Activated naive CD4-positive, alpha-beta T cell treated with anti-CD3 and anti-CD28 coated beads, Interleukin-2, amount 50 U/mL, for 72 hours (primary cell): ENCODE data around the gene MXD3. TPM values are rescaled to one million over a fixed set of nuclear protein-coding genes. Genes with fewer than 3 reads are reported as not detected.

Experiments
- ATAC-seq, 2 donors: fragments of 150-1000 bp; cut with Tn5 transposase; 2 replicates each; pipeline ENCODE4 v1.10.0; 2021; ENCODE audit warnings: mild to moderate bottlenecking in 2 of 2, moderate library complexity in 2 of 2
- DNase-seq, 2 donors: peaks; one replicate each; pipeline ENCODE4 v3.0.0; 2021 to 2022; ENCODE audit warnings: low spot score in 2 of 2
- H3K27ac Mint-ChIP-seq, 2 donors: one replicate each; pipeline ENCODE4 v1.8.0; 2022; ENCODE audit warnings: mild to moderate bottlenecking in 2 of 2, mixed read lengths in 2 of 2
- H3K36me3 Mint-ChIP-seq, 2 donors: one replicate each; pipeline ENCODE4 v1.8.0; 2022; ENCODE audit warnings: mixed read lengths in 2 of 2
- H3K9me3 Mint-ChIP-seq, 2 donors: one replicate each; pipeline ENCODE4 v1.8.0; 2022; ENCODE audit warnings: mixed read lengths in 2 of 2
- total RNA-seq, 2 donors: library from RNA; stranded (reverse); gene quantifications; one replicate each; pipeline ENCODE4 v1.2.3, GENCODE V29; 2022

MXD3 gene
- total RNA-seq, 2 donors from 2014 or later = 31.4 to 73.9 TPM

DNA sequence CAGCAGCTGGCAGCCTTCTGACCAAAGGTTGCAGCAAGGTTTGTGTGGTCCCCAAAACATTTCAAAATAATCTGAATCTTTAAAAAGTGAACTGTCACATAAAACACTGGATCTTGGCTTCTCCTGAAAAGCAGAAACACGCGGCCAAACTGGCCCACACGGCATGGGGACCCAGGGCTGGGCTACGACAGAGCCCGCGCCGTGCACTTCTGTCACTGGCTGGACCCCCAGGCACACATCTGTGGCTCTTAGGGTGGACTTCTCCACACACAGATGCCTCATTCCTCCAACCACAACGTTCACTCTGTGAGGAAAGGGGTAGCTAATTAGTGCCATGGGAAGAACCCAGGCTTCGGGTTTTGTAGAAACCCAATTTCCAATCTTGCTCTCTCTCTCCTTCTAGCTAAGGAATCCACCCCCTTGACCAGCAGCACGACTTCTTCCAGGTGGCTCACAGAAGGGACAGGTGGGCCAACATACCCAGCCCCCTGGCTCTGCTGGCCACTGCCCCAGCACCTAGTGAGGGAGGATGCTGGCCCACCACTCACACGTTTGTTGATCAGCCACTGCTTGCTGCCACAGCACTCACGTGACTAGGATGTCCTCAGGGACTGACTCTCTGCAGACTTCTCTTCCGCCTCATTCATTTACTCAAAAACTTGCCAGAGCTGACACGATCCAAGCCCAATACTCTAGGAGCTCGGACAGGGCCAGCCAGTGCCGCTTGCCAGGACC is 21.9 kb upstream of the MXD3 start:
- ATAC-seq (no peak), DNase-seq (no peak)
- peak overlapping the region; percentile 23 to 44 for H3K27ac Mint-ChIP-seq
- peaks cover 10 to 11% of the 10 kb centered on the region in 2 donors for H3K36me3 Mint-ChIP-seq
- no peaks in the 10 kb centered on the region for H3K9me3 Mint-ChIP-seq

DNA sequence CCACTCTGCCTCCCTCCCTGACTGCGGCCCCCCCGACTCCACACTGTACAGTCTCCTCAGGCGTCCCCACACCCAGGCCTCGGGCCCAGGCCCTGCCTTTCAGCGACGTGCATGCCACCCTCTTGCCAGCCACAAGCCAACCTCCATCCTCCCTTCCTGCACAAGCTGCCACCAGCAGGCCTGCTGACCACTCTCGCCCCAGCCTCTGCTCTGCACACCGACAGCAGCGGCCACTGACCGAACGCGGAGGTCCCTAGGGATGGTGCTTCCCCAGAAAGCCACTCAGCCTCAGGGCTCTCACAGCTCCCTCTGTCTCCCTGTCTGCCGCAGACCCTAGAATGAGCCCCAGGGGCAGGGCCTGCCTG is 21.2 kb upstream of the MXD3 start:
- no peak for DNase-seq
- peaks cover 10 to 11% of the 10 kb centered on the region in 2 donors for H3K36me3 Mint-ChIP-seq

DNA sequence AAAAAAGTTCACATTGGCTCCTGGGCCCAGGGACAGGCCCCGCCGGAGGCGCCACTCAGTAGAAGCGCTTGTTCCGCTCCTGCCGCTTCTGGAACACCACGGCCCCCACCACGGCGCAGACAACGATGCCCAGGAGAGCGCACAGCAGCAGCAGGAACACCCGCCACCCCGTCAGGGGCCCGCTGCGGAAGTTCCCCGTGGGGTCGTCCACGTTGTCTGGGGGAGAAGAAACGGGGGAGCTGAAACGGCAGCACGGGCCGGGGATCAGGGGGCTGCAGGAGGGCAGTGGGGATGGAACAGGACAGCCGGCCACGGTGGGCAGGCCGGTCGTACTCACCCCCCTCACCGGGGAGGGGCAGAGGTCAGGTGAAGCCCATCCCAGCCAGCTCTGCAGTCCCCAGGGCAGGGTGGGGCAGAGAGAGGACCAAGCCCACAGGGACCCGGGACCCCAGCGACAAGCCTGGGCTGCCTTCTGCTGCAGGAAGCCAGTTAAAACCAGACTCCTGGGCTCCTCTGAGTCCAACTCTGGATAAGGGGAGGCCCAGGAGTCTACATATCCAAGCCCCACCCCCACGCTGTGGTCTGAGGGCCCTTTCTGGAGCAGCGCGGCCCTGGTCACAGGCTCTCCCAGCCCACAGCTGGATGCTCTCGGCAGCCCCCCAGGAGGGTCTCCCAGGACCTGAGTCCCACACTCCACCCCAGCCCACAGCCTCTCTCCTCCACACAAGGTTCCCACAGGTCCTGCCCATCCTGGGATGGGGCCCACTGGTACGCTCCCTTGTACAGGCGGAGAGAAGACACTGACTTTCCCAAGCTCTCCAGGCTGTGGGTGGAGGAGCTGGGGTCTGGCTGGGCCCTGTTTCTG is 20.6 kb upstream of the MXD3 start:
- Mint-ChIP-seq H3K9me3 (no peaks in the 10 kb centered on the region), H3K27ac (peak overlapping the region in 1 of 2 donors; percentile 23), H3K36me3 (peaks cover 10 to 11% of the 10 kb centered on the region in 2 donors)
- DNase-seq (no peak), ATAC-seq (no peak)

More for the DNA sequence above, 21.2 kb upstream of the MXD3 start:
- H3K9me3 Mint-ChIP-seq = no peaks in the 10 kb centered on the region
- peak overlapping the region; percentile 23 to 66 for H3K27ac Mint-ChIP-seq
- no peak for ATAC-seq

DNA sequence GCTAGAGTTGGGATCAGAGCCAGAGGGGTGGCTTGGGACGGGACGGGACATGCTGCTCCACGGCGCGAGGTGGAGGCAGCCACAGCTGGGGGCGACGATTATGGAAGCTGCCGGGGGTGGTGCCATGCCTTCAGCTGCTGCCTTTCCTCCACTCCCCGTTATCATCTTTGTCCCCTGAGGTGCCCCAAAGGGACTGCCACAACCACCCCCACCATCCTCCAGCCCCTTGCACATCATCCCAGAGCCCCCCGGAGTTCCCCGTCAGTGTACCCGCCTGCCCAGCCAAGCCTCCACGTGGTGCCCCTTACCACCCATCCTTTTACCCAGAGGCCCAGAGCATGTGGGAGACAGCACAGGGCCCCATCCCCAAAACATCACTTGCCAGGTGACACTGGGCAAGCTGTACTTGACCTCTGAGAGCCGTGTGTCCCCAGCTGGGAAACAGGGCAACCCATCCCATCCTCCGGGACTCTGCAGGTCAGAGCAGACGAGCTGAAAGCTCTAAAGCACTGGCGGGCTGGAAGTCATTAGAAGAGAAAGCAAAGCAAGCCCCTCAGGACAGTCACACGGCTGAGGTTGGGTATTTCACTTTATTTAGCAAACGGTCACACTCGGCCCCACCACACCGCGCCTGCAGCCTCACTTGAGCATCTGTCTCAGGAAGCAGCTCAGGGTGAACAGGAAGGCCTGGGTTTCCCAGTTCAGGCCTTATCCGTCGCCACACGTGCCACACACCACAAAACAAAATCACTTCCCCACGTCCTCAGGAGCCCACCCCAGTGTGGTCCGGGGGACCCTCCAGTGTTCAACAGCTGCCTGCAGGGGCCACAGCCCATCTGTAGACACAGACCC is 19.5 kb upstream of the MXD3 start:
- Mint-ChIP-seq H3K27ac (peak overlapping the region in 1 of 2 donors; percentile 55), H3K9me3 (no peaks in the 10 kb centered on the region), H3K36me3 (peaks cover 7 to 10% of the 10 kb centered on the region in 2 donors)
- ATAC-seq (no peak), DNase-seq (no peak)

DNA sequence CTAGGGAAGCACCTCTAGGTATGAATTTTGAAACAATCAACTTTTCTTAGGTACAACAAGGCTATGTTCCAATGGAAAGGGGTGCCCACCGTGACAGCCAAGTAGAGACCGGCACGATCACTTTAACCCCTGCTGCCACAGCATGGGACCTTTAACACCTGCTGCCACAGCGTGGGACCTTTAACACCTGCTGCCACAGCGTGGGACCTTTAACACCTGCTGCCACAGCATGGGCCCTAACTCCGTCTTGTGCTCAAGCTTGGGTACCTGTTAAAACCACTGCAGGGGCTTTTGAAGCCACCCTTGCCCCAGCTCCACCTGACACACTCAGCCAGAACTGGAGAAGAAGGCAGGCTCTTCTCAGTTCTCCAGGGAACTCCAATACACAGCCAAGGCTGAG is 18.2 kb upstream of the MXD3 start:
- H3K27ac Mint-ChIP-seq = no peak overlapping the region
- no peaks in the 10 kb centered on the region for H3K9me3 Mint-ChIP-seq
- ATAC-seq (no peak), DNase-seq (no peak)
- peaks cover 0 to 7% of the 10 kb centered on the region in 2 donors for H3K36me3 Mint-ChIP-seq

DNA sequence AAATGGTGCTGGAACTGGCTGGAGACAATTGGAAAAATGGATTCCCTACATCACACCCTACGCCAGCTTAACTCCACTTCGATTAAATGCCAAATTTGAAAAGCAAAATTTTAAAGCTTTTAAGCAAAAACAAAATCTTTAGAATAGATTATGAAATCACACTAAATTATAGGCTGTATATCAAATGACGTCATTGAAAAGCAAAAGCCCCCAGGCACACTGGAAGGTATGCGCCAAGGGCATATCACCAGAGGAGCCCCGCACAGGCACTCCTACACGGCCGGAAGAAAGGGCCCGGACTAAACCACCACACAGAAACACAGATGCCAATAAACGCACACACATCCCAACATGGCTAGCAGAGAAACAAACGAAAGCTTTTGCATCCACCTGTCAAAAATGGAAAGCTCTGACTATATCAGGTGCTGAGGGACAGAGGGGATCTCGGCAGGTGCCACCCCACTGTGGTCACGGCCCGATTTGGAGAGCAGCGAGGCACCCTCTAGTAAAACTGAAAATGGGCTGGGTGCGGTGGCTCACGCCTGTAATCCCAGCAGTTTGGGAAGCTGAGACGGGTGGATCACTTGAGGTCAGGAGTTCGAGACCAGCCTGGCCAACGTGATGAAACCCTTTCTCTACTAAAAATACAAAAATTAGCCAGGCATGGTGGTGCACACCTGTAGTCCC is 17.0 kb upstream of the MXD3 start:
- Mint-ChIP-seq H3K36me3 (no peaks in the 10 kb centered on the region), H3K27ac (peak overlapping the region in 1 of 2 donors; percentile 84), H3K9me3 (no peaks in the 10 kb centered on the region)
- DNase-seq = no peak
- no peak for ATAC-seq

DNA sequence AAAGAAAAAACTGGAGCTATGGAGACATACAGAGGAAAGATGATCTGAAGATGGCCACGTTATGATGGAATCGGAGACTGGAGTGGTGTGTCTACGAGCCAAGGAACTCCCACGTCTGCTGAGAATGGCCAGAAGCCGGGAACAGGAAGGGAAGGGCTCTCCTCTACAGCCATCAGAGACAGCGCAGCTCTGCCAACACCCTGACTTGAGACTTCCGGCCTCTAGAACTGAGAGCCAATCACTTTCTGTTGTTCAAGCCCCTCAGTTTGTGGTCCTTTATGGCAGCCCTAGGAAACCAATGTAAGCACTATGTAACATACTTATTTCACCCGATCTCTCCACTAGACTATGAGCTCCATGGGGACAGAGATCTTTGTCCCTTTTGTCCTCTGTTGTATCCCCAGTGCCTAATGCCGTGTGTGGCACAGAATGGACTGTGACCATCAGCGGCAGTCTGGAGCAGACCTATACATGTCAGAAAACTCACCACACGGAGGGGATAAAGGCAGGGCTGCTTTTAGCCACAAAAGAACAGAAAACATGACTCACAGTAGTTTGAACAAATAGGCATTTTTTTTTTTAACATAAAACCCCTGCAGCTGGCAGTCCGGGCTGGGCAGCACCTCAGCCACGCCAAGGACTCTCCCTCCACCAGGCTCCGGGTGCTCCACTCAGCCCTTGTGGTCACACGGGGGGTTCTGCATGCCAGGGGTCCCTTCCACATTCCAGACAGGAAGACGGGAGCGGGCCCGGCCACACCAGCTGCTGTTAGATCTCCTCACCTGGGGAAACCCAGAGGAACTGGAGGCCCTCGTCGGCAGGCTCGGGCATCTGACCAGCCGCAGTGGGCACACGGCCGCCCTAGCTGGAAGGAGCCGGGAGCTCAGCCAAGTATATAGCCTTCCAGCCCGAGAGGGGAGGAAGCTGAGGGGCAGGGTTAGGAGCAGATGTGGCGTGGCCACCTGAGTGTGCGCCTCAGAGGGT is 16.1 kb upstream of the MXD3 start:
- DNase-seq = no peak
- ATAC-seq = peak; percentile 88 to 90
- H3K36me3 Mint-ChIP-seq = no peaks in the 10 kb centered on the region
- peak overlapping the region; percentile 82 to 84 for H3K27ac Mint-ChIP-seq
- no peaks in the 10 kb centered on the region for H3K9me3 Mint-ChIP-seq

DNA sequence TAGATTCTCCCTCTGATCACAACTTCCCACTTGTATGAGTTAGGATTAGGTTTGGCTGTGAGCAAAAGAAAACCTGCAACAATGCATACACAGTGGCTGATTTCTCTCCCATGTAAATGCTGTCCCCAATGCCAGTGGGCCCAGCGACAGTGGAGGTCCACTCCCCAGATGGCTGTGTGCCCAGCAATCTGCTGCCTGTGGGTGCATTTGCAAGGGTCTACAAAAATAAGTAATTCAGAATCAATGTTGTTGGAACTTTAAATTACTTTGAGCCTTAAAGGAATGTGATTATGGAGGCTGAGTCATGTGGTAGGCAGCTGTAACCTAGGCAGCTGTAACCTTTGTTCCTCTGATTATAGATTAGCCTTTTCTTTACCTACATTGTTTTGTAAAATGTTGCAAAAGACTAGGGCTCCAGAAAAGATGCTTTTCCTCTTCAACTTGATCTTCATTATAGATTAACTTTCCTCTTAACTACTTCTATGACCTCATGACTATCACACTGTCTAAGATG is 14.2 kb upstream of the MXD3 start:
- DNase-seq (no peak), ATAC-seq (no peak)
- H3K9me3 Mint-ChIP-seq = no peaks in the 10 kb centered on the region
- H3K27ac Mint-ChIP-seq = peak overlapping the region in 1 of 2 donors; percentile 12
- H3K36me3 Mint-ChIP-seq = no peaks in the 10 kb centered on the region

DNA sequence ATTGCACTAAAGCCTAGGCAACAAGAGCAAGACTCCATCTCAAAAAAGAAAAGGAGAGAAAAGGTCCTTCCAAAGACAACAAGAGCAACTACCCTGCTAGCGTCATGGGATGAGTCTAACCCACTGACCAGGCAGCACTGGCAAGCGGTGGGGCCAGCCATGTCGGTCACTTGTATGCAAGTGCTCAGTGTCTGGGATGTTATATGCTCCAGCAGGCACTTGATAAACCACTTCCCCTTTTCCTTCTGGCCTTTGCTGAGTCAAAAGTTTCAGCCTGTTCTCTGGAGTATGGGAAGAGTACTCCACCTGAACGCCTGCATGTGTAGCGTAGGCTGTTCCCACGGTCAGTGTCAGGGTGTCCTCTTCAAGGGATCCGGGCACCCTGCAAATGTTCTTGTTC is 9.2 kb upstream of the MXD3 start:
- no peak overlapping the region for H3K27ac Mint-ChIP-seq
- ATAC-seq (no peak), DNase-seq (no peak)
- no peaks in the 10 kb centered on the region for H3K36me3 Mint-ChIP-seq
- H3K9me3 Mint-ChIP-seq = no peaks in the 10 kb centered on the region

DNA sequence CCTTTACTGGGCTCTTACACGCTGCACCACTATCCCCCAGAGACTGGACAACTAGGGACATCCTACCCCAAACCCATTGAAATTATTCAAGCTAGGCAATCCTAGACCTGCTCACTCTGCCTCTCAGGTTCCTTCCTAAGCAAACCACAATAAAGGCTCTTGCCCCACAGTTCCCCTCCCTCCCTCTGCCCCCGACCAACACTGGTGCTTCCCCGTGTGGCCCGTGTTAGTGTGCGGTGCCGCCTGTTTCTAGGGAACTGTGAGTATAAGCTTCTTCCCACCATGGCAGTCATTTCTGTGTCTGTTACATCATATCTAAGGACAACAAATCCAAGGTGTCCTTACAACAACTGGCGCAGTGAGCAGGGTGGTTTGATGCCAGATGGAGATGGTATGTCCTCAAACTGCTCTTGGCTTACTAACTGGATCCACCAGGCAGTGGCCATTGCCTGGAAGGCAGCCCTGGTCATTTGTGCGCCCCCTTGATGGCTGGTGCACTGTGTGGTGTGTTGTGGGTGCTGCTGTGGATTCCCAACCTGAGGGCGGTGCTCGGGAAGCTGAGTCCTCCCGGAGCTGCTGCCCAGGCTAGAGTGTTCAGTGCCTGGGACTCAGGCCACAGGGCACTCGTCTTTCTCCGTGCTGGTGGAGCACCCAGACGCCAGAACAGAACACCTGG is 8.4 kb upstream of the MXD3 start:
- peak in 1 of 2 donors; percentile 81 for ATAC-seq

DNA sequence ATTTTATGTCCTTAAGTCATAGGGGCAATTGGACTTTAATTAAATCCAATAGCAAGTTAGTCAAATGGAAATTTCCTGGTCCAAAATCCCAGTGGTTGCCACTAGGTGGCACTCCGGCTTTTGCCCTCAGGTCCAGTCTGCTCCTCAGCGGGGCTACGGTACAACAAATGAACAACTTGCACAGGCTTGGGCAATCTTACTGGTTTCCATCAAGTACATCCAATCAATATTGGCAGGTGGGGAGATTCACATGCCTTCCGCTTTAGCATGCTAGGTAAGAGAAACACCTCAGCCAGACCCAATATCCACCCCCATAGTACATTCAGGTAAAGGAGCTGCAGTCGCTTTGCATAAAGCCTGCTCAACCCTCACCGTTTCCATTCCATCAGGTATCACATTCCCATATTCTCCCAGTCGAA is 6.3 kb upstream of the MXD3 start:
- ATAC-seq (peak; percentile 59 to 60), DNase-seq (peak in 1 of 2 donors; percentile 77)
- Mint-ChIP-seq H3K9me3 (no peaks in the 10 kb centered on the region), H3K36me3 (no peaks in the 10 kb centered on the region), H3K27ac (no peak overlapping the region)

More for the DNA sequence above, 8.4 kb upstream of the MXD3 start:
- DNase-seq = no peak
- no peaks in the 10 kb centered on the region for H3K9me3 Mint-ChIP-seq
- H3K27ac Mint-ChIP-seq = no peak overlapping the region
- no peaks in the 10 kb centered on the region for H3K36me3 Mint-ChIP-seq

DNA sequence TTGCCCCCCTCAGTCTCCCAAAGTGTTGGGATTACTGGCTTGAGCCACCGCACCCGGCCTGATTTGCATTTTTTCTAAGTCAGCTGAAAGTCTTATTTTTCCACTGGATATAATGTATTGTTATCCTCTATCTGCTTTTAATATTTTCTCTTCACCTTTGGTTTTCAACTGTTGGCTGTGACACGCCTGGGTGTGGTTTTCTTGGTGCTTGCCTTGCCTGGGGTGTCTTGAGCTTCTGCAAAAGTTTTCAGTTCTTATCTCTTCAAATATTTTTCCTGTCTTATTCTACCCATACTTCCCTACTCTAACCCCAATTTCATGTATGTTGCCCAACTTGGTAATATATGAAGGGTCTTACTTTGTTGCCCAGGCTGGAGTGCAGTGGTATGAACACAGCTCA is 4.3 kb upstream of the MXD3 start:
- ATAC-seq (no peak), DNase-seq (no peak)
- peak overlapping the region in 1 of 2 donors; percentile 76 for H3K27ac Mint-ChIP-seq
- H3K36me3 Mint-ChIP-seq = peaks cover 2 to 6% of the 10 kb centered on the region in 2 donors
- no peaks in the 10 kb centered on the region for H3K9me3 Mint-ChIP-seq

DNA sequence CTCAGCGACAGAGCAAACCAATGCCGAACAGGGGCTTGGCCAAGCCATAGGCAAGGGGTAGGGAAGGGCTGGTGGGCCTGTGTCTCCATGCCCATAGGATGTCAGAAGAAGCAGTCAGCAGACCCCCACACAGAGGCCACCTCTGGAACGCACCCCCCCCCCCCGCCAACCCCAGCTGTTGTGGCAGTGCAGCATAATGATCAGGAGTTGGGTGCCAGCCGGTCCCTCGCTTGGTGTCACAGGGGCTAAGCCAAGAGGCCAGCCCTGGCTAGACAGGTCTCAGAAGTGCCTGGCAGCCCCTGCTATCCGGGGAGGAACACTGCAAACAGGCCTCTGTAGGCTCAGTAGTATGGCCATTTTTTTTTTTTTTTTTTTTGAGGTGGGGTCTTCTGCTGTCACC is 3.7 kb upstream of the MXD3 start:
- Mint-ChIP-seq H3K36me3 (peaks cover 7 to 11% of the 10 kb centered on the region in 2 donors), H3K9me3 (no peaks in the 10 kb centered on the region), H3K27ac (no peak overlapping the region)
- ATAC-seq = no peak
- DNase-seq = no peak
